GM23338 (cell line): Measurements from ENCODE around the gene SLC35B4. TPM values are rescaled to one million over a fixed set of nuclear protein-coding genes. Genes with fewer than 3 reads are reported as not detected.

Source experiments
- ATAC-seq: fragments of 200-7000 bp; cut with Tn5 transposase; 3 replicates; pipeline ENCODE4 v1.9.1; 2020
- DNase-seq: peaks from one replicate; pipeline ENCODE4 v3.0.0-alpha.2; 2015; ENCODE audit warnings: low spot score
- H2AFZ ChIP-seq: fragments of 200-600 bp; sonication (generic); 2 replicates; pipeline ENCODE4 v1.8.0; 2016; ENCODE audit warnings: antibody characterized with exemption, mild to moderate bottlenecking, moderate library complexity
- H3F3A ChIP-seq: fragments of 200-600 bp; sonication (generic); replicated peaks from 2 replicates; pipeline ENCODE4 v1.8.0; 2017; ENCODE audit warnings: antibody characterized with exemption, mixed run types, low read depth
- H3K27ac ChIP-seq: fragments of 200-600 bp; sonication (generic); 2 replicates; pipeline ENCODE4 v1.6.1; 2016; ENCODE audit warnings: low read depth
- H3K27me3 ChIP-seq: fragments of 200-600 bp; sonication (generic); 2 replicates; pipeline ENCODE4 v1.8.0; 2016; ENCODE audit warnings: mild to moderate bottlenecking, mixed run types, moderate library complexity; ENCODE audit not compliant: insufficient read depth
- H3K36me3 ChIP-seq: fragments of 200-600 bp; sonication (generic); 2 replicates; pipeline ENCODE4 v1.8.0; 2016; ENCODE audit warnings: mild to moderate bottlenecking; ENCODE audit not compliant: insufficient read depth
- H3K4me1 ChIP-seq: fragments of 200-600 bp; sonication (generic); 2 replicates; pipeline ENCODE4 v1.8.0; 2016; ENCODE audit warnings: mild to moderate bottlenecking, moderate library complexity; ENCODE audit not compliant: insufficient read depth
- H3K4me2 ChIP-seq: fragments of 200-600 bp; sonication (generic); 2 replicates; pipeline ENCODE4 v1.7.1; 2017; ENCODE audit warnings: mixed run types
- H3K4me3 ChIP-seq: fragments of 200-600 bp; sonication (generic); 2 replicates; pipeline ENCODE4 v1.6.1; 2016; ENCODE audit warnings: mixed run types
- H3K79me2 ChIP-seq: fragments of 200-600 bp; sonication (generic); replicated peaks from 2 replicates; pipeline ENCODE4 v1.8.0; 2017; ENCODE audit warnings: mild to moderate bottlenecking; ENCODE audit not compliant: insufficient read depth
- H3K9me2 ChIP-seq: fragments of 200-600 bp; sonication (generic); 2 replicates; pipeline ENCODE4 v1.8.0; 2017; ENCODE audit not compliant: insufficient read depth
- H4K20me1 ChIP-seq: fragments of 200-600 bp; sonication (generic); replicated peaks from 2 replicates; pipeline ENCODE4 v1.8.0; 2017; ENCODE audit warnings: mild to moderate bottlenecking; ENCODE audit not compliant: insufficient read depth
- H3K27ac Mint-ChIP-seq: 2 replicates; pipeline ENCODE4 v1.8.0; 2020; ENCODE audit warnings: inconsistent platforms, mild to moderate bottlenecking, moderate library complexity, mixed read lengths
- H3K27me3 Mint-ChIP-seq: 3 replicates; pipeline ENCODE4 v1.8.0; 2022; ENCODE audit warnings: low read depth, mild to moderate bottlenecking, moderate library complexity, mixed read lengths, inconsistent platforms; ENCODE audit not compliant: insufficient read depth, poor library complexity
- H3K36me3 Mint-ChIP-seq: 3 replicates; pipeline ENCODE4 v1.8.0; 2021; ENCODE audit warnings: low read depth, mild to moderate bottlenecking, inconsistent platforms, moderate library complexity, mixed read lengths
- H3K4me1 Mint-ChIP-seq: 3 replicates; pipeline ENCODE4 v1.8.0; 2020; ENCODE audit warnings: mild to moderate bottlenecking, inconsistent platforms, mixed read lengths
- H3K4me3 Mint-ChIP-seq: 3 replicates; pipeline ENCODE4 v1.8.0; 2021; ENCODE audit warnings: moderate library complexity, mild to moderate bottlenecking, inconsistent platforms, mixed read lengths
- H3K9me3 Mint-ChIP-seq: 3 replicates; pipeline ENCODE4 v1.8.0; 2020; ENCODE audit warnings: moderate library complexity, mild to moderate bottlenecking, inconsistent platforms, mixed read lengths
- EZH2phosphoT487 ChIP-seq: fragments of 200-600 bp; sonication (generic); IDR thresholded peaks from one replicate; pipeline ENCODE4 v1.8.1; 2018; ENCODE audit warnings: antibody characterized with exemption; ENCODE audit not compliant: unreplicated experiment
- NANOG ChIP-seq: IDR thresholded peaks from 2 replicates; pipeline ENCODE4 v1.6.1; 2016; ENCODE audit warnings: antibody characterized with exemption, borderline replicate concordance
- STAT1 ChIP-seq: IDR thresholded peaks from one replicate; pipeline ENCODE4 v1.6.1; 2016; ENCODE audit warnings: antibody characterized with exemption; ENCODE audit not compliant: unreplicated experiment
- polyA plus RNA-seq: library from polyadenylated mRNA; unstranded; fragments of >200 nt; fragmentation: Nextera tagmentation; extraction: Ambion mirVana; gene quantifications from 2 replicates; pipeline ENCODE4 v1.2.1, GENCODE V29; 2016
- total RNA-seq: library from RNA; depleted of rRNA; stranded (reverse); fragments of >200 nt; shearing (Covaris generic); gene quantifications from 2 replicates; pipeline ENCODE4 v1.2.3, GENCODE V29; 2014
- TF ChIP-seq, protein P1 (sequence below): IDR thresholded peaks from one replicate; pipeline ENCODE4 v1.6.1; 2018; ENCODE audit warnings: antibody characterized with exemption; ENCODE audit not compliant: unreplicated experiment
- TF ChIP-seq, protein P2 (sequence below): fragments of 250-450 bp; sonication (Bioruptor Pico); IDR thresholded peaks from 2 replicates; pipeline ENCODE4 v1.5.0; 2020; ENCODE audit warnings: mild to moderate bottlenecking, moderate library complexity
- TF ChIP-seq, protein P3 (sequence below), 2 experiments: fragments of 200-600 bp in 1 of 2; sonication (generic) in 1 of 2; conservative IDR thresholded peaks; 2 replicates each; pipeline versions ENCODE4 v1.5.1 to v1.6.1; 2016 to 2017; ENCODE audit warnings: antibody characterized with exemption in 2 of 2, low read depth in 2 of 2, mild to moderate bottlenecking in 2 of 2, moderate library complexity in 1 of 2

The SLC35B4 gene
- total and polyA plus RNA-seq, 2 experiments from 2014 or later = 22.6 to 29.7 TPM

DNA sequence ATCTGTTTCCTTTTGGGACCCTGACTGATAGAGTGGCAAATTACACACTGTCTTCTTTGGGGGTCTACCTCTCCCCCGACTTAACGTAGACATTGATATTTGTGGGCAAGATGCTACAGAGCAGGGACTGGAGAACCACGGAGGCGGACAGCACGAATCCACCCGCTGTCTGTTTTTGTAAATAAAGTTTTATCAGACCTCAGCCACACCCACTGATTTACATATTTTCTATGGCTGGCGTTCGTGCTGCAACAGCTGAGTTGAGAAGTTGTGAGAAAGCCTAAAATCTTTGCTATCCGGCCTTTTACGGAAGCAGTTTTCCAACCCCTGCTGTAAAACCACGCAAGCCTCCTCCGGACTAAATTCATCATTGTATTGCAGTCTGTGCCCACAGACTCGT is 17.2 kb upstream of the SLC35B4 start:
- Histone ChIP-seq H3K9me2 (no peaks in the 10 kb centered on the region), H2AFZ (no peak overlapping the region), H4K20me1 (no peaks in the 10 kb centered on the region), H3K27ac (no peak overlapping the region), H3K27me3 (no peaks in the 10 kb centered on the region), H3K79me2 (no peaks in the 10 kb centered on the region), H3K4me2 (no peak overlapping the region), H3K4me1 (no peaks in the 10 kb centered on the region), H3F3A (no peaks in the 10 kb centered on the region), H3K4me3 (no peak overlapping the region), H3K36me3 (no peaks in the 10 kb centered on the region)
- peaks cover 3% of the 10 kb centered on the region; the same call in 2 of the 3 replicates for H3K36me3 Mint-ChIP-seq
- no peaks in the 10 kb centered on the region for H3K4me1 Mint-ChIP-seq
- DNase-seq (no peak), ATAC-seq (no peak)
- peaks cover 2% of the 10 kb centered on the region for H3K27me3 Mint-ChIP-seq
- no peak overlapping the region for H3K27ac Mint-ChIP-seq
- H3K4me3 Mint-ChIP-seq = no peak overlapping the region
- peaks cover 7% of the 10 kb centered on the region; the same call in 2 of the 3 replicates for H3K9me3 Mint-ChIP-seq
- TF ChIP-seq EZH2phosphoT487 = no peak

DNA sequence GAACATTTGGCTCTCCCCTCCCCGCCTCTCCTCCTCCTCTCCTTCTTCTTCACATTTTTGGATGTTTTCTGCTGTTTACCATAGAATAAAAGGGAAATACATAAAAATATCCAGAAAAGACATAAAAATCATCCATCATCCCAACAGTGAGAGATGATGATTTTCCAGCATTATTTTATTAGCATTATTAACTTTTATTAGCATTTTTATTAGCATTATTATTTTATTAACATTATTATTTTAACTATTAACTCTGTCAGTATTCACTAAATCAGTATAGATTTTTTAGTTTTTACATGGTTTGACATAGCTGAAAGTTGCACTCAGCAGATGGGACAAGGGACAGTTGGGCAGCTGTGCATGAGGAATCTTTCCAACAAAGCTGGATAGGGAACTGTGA is 16.2 kb upstream of the SLC35B4 start:
- no peak overlapping the region for H3K4me2 ChIP-seq
- no peaks in the 10 kb centered on the region for H3K9me2 ChIP-seq
- Mint-ChIP-seq H3K4me1 (no peaks in the 10 kb centered on the region), H3K9me3 (peaks cover 4% of the 10 kb centered on the region; the same call in 1 of the 3 replicates), H3K27ac (no peak overlapping the region), H3K4me3 (no peak overlapping the region), H3K27me3 (peaks cover 2% of the 10 kb centered on the region), H3K36me3 (no peaks in the 10 kb centered on the region)
- H2AFZ ChIP-seq = no peak overlapping the region
- H4K20me1 ChIP-seq = no peaks in the 10 kb centered on the region
- no peak for ATAC-seq
- H3K27me3 ChIP-seq = no peaks in the 10 kb centered on the region
- no peaks in the 10 kb centered on the region for H3K36me3 ChIP-seq
- no peak for DNase-seq
- H3K4me1 ChIP-seq = no peaks in the 10 kb centered on the region
- no peak overlapping the region for H3K4me3 ChIP-seq
- H3F3A ChIP-seq = no peaks in the 10 kb centered on the region
- H3K27ac ChIP-seq = no peak overlapping the region
- TF ChIP-seq STAT1 (no peak), NANOG (no peak)
- TF ChIP-seq, protein P1, sequence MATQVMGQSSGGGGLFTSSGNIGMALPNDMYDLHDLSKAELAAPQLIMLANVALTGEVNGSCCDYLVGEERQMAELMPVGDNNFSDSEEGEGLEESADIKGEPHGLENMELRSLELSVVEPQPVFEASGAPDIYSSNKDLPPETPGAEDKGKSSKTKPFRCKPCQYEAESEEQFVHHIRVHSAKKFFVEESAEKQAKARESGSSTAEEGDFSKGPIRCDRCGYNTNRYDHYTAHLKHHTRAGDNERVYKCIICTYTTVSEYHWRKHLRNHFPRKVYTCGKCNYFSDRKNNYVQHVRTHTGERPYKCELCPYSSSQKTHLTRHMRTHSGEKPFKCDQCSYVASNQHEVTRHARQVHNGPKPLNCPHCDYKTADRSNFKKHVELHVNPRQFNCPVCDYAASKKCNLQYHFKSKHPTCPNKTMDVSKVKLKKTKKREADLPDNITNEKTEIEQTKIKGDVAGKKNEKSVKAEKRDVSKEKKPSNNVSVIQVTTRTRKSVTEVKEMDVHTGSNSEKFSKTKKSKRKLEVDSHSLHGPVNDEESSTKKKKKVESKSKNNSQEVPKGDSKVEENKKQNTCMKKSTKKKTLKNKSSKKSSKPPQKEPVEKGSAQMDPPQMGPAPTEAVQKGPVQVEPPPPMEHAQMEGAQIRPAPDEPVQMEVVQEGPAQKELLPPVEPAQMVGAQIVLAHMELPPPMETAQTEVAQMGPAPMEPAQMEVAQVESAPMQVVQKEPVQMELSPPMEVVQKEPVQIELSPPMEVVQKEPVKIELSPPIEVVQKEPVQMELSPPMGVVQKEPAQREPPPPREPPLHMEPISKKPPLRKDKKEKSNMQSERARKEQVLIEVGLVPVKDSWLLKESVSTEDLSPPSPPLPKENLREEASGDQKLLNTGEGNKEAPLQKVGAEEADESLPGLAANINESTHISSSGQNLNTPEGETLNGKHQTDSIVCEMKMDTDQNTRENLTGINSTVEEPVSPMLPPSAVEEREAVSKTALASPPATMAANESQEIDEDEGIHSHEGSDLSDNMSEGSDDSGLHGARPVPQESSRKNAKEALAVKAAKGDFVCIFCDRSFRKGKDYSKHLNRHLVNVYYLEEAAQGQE = no peak
- TF ChIP-seq, protein P2, sequence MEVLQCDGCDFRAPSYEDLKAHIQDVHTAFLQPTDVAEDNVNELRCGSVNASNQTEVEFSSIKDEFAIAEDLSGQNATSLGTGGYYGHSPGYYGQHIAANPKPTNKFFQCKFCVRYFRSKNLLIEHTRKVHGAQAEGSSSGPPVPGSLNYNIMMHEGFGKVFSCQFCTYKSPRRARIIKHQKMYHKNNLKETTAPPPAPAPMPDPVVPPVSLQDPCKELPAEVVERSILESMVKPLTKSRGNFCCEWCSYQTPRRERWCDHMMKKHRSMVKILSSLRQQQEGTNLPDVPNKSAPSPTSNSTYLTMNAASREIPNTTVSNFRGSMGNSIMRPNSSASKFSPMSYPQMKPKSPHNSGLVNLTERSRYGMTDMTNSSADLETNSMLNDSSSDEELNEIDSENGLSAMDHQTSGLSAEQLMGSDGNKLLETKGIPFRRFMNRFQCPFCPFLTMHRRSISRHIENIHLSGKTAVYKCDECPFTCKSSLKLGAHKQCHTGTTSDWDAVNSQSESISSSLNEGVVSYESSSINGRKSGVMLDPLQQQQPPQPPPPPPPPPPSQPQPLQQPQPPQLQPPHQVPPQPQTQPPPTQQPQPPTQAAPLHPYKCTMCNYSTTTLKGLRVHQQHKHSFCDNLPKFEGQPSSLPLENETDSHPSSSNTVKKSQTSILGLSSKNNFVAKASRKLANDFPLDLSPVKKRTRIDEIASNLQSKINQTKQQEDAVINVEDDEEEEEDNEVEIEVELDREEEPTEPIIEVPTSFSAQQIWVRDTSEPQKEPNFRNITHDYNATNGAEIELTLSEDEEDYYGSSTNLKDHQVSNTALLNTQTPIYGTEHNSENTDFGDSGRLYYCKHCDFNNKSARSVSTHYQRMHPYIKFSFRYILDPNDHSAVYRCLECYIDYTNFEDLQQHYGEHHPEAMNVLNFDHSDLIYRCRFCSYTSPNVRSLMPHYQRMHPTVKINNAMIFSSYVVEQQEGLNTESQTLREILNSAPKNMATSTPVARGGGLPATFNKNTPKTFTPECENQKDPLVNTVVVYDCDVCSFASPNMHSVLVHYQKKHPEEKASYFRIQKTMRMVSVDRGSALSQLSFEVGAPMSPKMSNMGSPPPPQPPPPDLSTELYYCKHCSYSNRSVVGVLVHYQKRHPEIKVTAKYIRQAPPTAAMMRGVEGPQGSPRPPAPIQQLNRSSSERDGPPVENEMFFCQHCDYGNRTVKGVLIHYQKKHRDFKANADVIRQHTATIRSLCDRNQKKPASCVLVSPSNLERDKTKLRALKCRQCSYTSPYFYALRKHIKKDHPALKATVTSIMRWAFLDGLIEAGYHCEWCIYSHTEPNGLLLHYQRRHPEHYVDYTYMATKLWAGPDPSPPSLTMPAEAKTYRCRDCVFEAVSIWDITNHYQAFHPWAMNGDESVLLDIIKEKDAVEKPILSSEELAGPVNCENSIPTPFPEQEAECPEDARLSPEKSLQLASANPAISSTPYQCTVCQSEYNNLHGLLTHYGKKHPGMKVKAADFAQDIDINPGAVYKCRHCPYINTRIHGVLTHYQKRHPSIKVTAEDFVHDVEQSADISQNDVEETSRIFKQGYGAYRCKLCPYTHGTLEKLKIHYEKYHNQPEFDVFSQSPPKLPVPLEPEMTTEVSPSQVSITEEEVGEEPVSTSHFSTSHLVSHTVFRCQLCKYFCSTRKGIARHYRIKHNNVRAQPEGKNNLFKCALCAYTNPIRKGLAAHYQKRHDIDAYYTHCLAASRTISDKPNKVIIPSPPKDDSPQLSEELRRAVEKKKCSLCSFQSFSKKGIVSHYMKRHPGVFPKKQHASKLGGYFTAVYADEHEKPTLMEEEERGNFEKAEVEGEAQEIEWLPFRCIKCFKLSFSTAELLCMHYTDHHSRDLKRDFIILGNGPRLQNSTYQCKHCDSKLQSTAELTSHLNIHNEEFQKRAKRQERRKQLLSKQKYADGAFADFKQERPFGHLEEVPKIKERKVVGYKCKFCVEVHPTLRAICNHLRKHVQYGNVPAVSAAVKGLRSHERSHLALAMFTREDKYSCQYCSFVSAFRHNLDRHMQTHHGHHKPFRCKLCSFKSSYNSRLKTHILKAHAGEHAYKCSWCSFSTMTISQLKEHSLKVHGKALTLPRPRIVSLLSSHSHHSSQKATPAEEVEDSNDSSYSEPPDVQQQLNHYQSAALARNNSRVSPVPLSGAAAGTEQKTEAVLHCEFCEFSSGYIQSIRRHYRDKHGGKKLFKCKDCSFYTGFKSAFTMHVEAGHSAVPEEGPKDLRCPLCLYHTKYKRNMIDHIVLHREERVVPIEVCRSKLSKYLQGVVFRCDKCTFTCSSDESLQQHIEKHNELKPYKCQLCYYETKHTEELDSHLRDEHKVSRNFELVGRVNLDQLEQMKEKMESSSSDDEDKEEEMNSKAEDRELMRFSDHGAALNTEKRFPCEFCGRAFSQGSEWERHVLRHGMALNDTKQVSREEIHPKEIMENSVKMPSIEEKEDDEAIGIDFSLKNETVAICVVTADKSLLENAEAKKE (CRISPR knock-in tag) = no peak
- TF ChIP-seq, protein P3, sequence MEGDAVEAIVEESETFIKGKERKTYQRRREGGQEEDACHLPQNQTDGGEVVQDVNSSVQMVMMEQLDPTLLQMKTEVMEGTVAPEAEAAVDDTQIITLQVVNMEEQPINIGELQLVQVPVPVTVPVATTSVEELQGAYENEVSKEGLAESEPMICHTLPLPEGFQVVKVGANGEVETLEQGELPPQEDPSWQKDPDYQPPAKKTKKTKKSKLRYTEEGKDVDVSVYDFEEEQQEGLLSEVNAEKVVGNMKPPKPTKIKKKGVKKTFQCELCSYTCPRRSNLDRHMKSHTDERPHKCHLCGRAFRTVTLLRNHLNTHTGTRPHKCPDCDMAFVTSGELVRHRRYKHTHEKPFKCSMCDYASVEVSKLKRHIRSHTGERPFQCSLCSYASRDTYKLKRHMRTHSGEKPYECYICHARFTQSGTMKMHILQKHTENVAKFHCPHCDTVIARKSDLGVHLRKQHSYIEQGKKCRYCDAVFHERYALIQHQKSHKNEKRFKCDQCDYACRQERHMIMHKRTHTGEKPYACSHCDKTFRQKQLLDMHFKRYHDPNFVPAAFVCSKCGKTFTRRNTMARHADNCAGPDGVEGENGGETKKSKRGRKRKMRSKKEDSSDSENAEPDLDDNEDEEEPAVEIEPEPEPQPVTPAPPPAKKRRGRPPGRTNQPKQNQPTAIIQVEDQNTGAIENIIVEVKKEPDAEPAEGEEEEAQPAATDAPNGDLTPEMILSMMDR (conservative IDR thresholded peaks at IDR 0.05; ENCODE audit: low read depth in 2 of 2) = no peak
- no peaks in the 10 kb centered on the region for H3K79me2 ChIP-seq
